NK-92 (cell line): ENCODE results near the gene LRIG1.

Experiments
- DNase-seq: peaks from one replicate; lab custom pipeline; 2025; ENCODE audit not compliant: unreplicated experiment; lab: John Stamatoyannopoulos, UW

Gene LRIG1

GRCh38 chr3:66489115-66489514, 11.7 kb downstream of the LRIG1 start:
- DNase-seq, result no peak

GRCh38 chr3:66488492-66488891, 12.3 kb downstream of the LRIG1 start:
- no peak for DNase-seq

GRCh38 chr3:66487465-66487864, 13.4 kb downstream of the LRIG1 start:
- no peak for DNase-seq

- DNase-seq, result no peak
Measured at GRCh38 chr3:66486646-66487045, 14.2 kb downstream of the LRIG1 start.

GRCh38 chr3:66486202-66486601, 14.6 kb downstream of the LRIG1 start:
- DNase-seq, result no peak

- no peak for DNase-seq
Measured at GRCh38 chr3:66485291-66485968, 15.4 kb downstream of the LRIG1 start.

GRCh38 chr3:66484106-66484844, 16.5 kb downstream of the LRIG1 start:
- DNase-seq, result no peak

- DNase-seq, result no peak
Measured at GRCh38 chr3:66483409-66483906, 17.4 kb downstream of the LRIG1 start.

- DNase-seq, result no peak
Measured at GRCh38 chr3:66483006-66483405, 17.8 kb downstream of the LRIG1 start.

- no peak for DNase-seq
Measured at GRCh38 chr3:66482018-66482404, 18.8 kb downstream of the LRIG1 start.

GRCh38 chr3:66481071-66482017, 19.5 kb downstream of the LRIG1 start:
- DNase-seq, result no peak

- DNase-seq, result no peak
Measured at GRCh38 chr3:66480666-66481065, 20.2 kb downstream of the LRIG1 start.

- no peak for DNase-seq
Measured at GRCh38 chr3:66479532-66479947, 21.3 kb downstream of the LRIG1 start.

- no peak for DNase-seq
Measured at GRCh38 chr3:66478960-66479359, 21.9 kb downstream of the LRIG1 start.

GRCh38 chr3:66477856-66478255, 23.0 kb downstream of the LRIG1 start:
- DNase-seq, result no peak

GRCh38 chr3:66476852-66477381, 23.9 kb downstream of the LRIG1 start:
- DNase-seq, result no peak

- DNase-seq, result no peak
Measured at GRCh38 chr3:66475386-66476020, 25.3 kb downstream of the LRIG1 start.

- DNase-seq, result no peak
Measured at GRCh38 chr3:66473692-66474091, 27.1 kb downstream of the LRIG1 start.

- no peak for DNase-seq
Measured at GRCh38 chr3:66473181-66473580, 27.6 kb downstream of the LRIG1 start.

- no peak for DNase-seq
Measured at GRCh38 chr3:66472313-66473134, 28.3 kb downstream of the LRIG1 start.
